GM19463 (cell line): ENCODE data around the gene PRPF39.
A peak's percentile ranks its signal among the peaks of the same experiment; 100 is the strongest.
"Not testable (repeated sequence)": the region's sequence is repeated elsewhere in the genome, so short reads cannot be mapped to it uniquely, and the experiment has no call there.

Experiments
- ATAC-seq: cut with Tn5 transposase; IDR thresholded peaks from one replicate; pipeline ENCODE4 v1.9.1; 2021; ENCODE audit warnings: mild to moderate bottlenecking, moderate library complexity; ENCODE audit not compliant: unreplicated experiment

Gene PRPF39

GRCh38 chr14:45081096-45081495, 2.8 kb upstream of the PRPF39 start:
- ATAC-seq, result not testable (repeated sequence)

DNA sequence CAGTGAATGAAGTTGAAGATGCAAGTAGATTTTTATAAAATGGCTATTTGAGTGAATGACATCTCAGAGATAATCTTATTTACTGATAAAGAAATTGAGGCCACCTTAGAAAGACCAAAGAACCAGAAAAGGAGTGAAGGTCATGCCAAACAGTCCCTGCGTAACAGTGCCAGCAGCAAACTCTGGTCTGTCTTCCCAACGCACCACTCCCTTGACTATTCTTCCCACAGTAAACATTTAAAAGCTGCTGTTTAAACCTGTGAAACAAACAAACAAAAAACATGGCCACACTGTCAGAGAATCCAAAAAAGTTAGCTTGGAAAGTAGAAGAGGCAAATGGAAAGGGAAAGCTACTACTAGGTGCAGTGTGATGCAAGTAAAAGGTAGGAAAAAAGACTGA, 1.5 kb upstream of the PRPF39 start:
- ATAC-seq, result no peak

DNA sequence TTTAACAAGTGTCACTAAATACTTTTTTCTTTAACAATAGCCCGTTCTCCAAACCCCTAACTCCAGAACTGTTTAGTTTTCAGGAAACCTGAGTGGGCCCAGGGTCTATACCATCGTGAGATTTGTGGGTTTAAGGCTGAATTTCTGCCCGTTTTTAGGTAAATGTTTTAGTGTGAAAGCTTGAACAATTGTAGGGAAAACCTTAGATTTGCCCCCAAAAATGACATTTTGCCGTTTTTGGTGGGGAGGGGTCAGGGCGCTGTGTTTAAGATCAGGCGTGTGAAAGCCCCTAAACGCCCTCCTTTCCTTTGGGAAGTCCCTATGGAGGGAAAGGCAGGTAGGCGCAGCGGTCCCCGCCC, 320 bp upstream of the PRPF39 start:
- ATAC-seq, result no peak

- ATAC-seq, result no peak
Measured at GRCh38 chr14:45084946-45085346, 1.0 kb downstream of the PRPF39 start.

GRCh38 chr14:45089813-45090212, 5.9 kb downstream of the PRPF39 start:
- peak; percentile 86 for ATAC-seq

DNA sequence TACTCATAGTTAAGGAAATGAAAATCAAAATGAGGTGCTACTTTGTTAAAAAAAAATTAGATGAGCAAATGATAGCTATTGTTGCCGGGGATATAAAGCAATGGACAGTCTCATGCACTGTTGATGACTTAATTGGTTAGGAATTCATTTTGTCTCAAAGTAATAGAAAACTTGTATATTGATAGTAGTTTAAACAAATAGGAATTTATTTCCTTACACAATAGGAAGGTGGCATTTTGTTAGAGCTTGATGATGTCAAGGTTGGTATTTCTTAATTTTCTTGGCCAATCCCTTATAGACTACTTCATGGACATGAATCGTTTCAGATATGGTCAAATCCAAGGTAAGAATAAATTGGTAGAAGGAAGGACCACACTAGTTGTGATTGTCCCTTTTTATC, 7.8 kb downstream of the PRPF39 start:
- ATAC-seq, result no peak

GRCh38 chr14:45094275-45094674, 10.4 kb downstream of the PRPF39 start:
- no peak for ATAC-seq

DNA sequence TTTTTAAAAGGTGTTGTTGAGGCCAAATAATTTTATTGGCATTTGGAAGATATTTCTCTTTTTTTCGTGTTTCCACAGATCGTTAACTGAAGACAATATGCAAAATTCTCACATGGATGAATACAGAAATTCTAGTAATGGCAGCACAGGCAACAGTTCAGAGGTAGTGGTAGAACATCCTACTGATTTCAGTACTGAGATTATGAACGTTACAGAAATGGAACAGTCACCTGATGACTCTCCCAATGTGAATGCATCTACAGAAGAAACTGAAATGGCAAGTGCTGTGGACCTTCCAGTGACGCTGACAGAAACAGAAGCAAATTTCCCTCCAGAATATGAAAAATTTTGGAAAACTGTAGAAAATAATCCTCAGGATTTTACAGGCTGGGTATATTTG, 11.2 kb downstream of the PRPF39 start:
- ATAC-seq, result no peak

GRCh38 chr14:45096218-45096617, 12.3 kb downstream of the PRPF39 start:
- ATAC-seq, result no peak

DNA sequence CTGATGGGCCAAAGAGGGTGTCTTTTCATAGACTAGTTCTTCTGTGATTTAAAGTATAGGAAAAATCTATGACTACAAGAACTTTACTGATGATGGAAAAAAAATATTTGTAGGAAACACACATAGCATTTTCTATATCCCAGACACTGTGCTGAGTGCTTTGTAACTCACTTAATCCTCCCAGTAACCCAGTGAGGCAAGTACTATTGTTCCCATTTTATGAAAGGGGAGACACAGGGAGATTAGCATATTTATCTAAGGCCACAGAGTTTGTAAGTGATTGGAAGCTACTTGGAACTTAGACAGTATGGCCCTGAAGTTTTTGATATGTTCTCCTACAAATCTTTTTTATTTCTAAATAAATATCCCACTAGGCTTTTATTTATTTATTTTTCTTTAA, 19.9 kb downstream of the PRPF39 start:
- no peak for ATAC-seq

DNA sequence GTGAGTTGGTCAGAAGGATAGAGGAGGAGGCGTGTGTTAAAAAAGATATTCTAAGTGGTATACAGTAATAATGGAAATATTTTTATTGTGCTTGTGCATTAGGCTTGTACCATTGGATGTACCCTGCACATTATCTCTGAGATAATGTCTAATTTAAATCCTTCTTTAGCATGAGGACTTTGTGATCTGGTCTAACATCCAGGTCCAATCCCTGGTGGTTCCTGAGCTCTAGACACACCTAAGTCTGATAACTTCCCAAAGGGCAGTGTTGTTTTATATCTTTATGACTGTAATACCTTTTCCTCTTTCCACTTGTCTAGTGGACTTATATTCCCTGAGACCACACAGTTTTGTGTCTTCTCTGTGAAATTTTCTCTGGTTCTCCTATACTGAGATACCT, 20.6 kb downstream of the PRPF39 start:
- no peak for ATAC-seq

GRCh38 chr14:45112896-45113781, 29.2 kb downstream of the PRPF39 start:
- ATAC-seq, result no peak

DNA sequence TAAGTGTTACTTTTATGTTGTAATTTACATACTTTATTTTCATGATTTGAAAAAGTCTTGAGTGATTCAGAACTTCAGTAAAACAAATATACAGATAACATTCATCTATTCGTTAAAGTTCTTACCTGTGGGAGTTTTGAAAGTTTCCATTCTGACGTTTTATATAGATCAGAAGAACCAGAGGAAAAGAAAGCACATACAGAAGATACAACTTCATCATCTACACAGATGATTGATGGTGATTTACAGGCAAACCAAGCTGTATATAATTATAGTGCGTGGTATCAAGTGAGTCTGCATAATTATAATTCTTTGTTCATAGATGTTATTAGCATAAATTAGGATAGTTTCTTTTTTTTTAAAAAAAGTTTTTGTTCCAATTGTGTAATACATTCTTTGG, 30.4 kb downstream of the PRPF39 start:
- no peak for ATAC-seq

DNA sequence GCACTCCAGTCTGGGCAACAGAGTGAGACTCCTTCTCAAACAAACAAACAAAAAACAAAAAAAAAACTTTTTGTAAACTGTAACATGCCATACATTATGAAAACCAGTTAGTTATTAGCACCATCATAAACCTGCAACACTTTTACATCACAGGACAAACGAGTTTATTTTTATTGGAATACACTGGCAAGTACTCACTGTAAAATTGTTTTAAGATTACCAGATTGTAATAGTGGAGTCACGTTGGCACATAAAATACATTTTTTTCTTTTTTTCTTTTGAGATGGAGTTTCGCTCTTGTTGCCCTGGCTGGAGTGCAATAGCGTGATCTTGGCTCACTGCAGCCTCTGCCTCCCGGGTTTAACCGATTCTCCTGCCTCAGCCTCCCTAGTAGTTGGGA, 34.7 kb downstream of the PRPF39 start:
- no peak for ATAC-seq

GRCh38 chr14:45120096-45120495, 36.2 kb downstream of the PRPF39 start:
- ATAC-seq, result no peak

- ATAC-seq, result no peak
Measured at GRCh38 chr14:45123271-45123670, 39.4 kb downstream of the PRPF39 start.

GRCh38 chr14:45125754-45126153, 41.8 kb downstream of the PRPF39 start:
- no peak for ATAC-seq

GRCh38 chr14:45128963-45129629, 45.2 kb downstream of the PRPF39 start:
- no peak for ATAC-seq

DNA sequence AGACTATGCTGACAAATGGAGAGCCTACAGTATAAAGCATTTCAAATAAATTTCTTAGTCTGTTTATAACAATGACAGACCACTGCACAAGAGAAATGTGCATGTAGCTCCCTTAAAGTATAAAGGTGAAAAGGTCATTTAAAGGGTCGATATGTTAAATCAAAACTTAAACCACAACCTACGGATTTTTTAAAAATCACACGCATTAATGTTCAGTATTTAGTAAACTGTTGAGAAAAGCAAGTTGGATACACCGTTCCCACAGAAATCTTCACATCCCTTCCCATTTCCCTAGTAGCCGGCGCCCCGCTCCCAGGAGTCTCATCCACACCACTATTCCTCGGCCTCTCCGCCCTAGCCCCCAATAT, 49.8 kb downstream of the PRPF39 start:
- no peak for ATAC-seq

DNA sequence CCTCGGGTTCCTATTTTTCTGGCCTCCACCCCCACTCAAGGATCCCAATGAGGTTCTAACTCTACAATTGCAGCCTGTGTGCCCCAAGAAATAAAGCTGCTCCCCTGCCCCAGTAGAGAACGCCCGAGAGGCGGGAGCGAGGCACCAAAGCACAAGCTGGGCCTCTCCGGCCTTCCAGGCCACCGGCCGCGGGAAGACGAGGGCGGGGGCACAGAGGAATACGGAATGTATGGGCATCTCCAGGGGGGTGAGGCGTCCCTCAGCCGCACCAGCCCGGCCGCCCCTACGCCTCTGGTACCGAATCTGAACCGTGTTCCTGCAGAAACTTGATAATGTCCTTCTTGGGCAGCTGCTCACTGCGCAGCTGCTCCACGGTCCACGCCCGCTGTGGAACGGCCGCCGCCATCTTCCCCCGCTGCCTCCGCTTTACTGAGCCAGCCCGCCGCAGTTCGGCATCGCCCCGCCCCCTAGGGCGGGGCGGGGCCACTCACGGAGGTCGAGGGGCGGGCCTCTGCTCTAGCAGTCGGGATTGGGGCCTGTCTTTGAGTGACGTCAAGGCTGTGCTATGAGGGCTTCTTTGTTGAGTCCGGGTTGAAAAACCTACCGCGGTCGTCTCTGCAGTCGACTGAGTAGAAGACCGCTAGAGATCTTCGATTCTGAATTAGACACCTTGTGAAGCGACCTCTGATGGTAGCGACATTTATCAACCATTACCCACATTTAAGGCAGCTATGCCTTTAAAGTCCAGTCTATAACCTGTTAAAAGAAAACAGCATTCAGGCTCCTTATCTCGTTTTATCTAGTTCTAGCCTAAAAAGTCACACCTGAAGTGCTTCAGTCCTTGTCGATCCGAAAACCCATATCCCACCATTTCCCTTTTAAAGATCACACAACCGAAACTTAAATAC, 50.4 kb downstream of the PRPF39 start, which contains the start of gene FKBP3:
TSS of gene FKBP3 (minus strand) at position 431 of the 908 bp plus-strand sequence. CDS start at position 406, 25 bp downstream.
- ATAC-seq, result peak; percentile 87

- ATAC-seq, result no peak
Measured at GRCh38 chr14:45135156-45135555, 51.2 kb downstream of the PRPF39 start.
